HS-5 (cell line): ENCODE results near the gene GLCCI1.

Experiments used
- DNase-seq: peaks from one replicate; pipeline ENCODE4 v3.0.0-alpha.2; 2012; ENCODE audit warnings: low read depth

Gene GLCCI1

GRCh38 chr7:7964250-7964649 lies 4.3 kb upstream of the GLCCI1 start:
- DNase-seq, result no peak

GRCh38 chr7:7964691-7965090 lies 3.9 kb upstream of the GLCCI1 start:
- DNase-seq, result no peak

GRCh38 chr7:7965301-7965700 lies 3.3 kb upstream of the GLCCI1 start:
- DNase-seq, result no peak

- DNase-seq, result no peak
These were observed 2.4 kb upstream of the GLCCI1 start for GRCh38 chr7:7966141-7966734.

GRCh38 chr7:7967886-7968543 lies 581 bp upstream of the GLCCI1 start:
- DNase-seq, result peak; percentile 45

GRCh38 chr7:7969306-7970236 lies 975 bp downstream of the GLCCI1 start:
- DNase-seq, result peak; percentile 44

- no peak for DNase-seq
These were observed 1.6 kb downstream of the GLCCI1 start for GRCh38 chr7:7970237-7970530.

GRCh38 chr7:7970531-7971307 lies 2.1 kb downstream of the GLCCI1 start:
- no peak for DNase-seq

- no peak for DNase-seq
These were observed 2.9 kb downstream of the GLCCI1 start for GRCh38 chr7:7971308-7972040.

GRCh38 chr7:7972128-7972527 lies 3.5 kb downstream of the GLCCI1 start:
- no peak for DNase-seq

GRCh38 chr7:7972922-7973594 lies 4.5 kb downstream of the GLCCI1 start:
- DNase-seq, result no peak

- no peak for DNase-seq
These were observed 8.1 kb downstream of the GLCCI1 start for GRCh38 chr7:7976677-7977076.

GRCh38 chr7:7977774-7978173 lies 9.2 kb downstream of the GLCCI1 start:
- DNase-seq, result no peak

- no peak for DNase-seq
These were observed 10.3 kb downstream of the GLCCI1 start for GRCh38 chr7:7978860-7979259.

- no peak for DNase-seq
These were observed 11.0 kb downstream of the GLCCI1 start for GRCh38 chr7:7979558-7979957.

- no peak for DNase-seq
These were observed 11.5 kb downstream of the GLCCI1 start for GRCh38 chr7:7980134-7980533.

GRCh38 chr7:7982904-7983303 lies 14.3 kb downstream of the GLCCI1 start:
- DNase-seq, result no peak

GRCh38 chr7:7984424-7984823 lies 15.8 kb downstream of the GLCCI1 start:
- DNase-seq, result no peak

- no peak for DNase-seq
These were observed 20.1 kb downstream of the GLCCI1 start for GRCh38 chr7:7988706-7989105.

GRCh38 chr7:7989133-7989532 lies 20.5 kb downstream of the GLCCI1 start:
- DNase-seq, result no peak
